Heart left ventricle (tissue), 16 donors: ENCODE results near the gene MAPT. TPM values are rescaled to one million over a fixed set of nuclear protein-coding genes. Genes with fewer than 3 reads are reported as not detected.

Source experiments
- ATAC-seq, 4 donors: fragments of 200-7000 bp; cut with Tn5 transposase; one replicate each; pipeline ENCODE4 v1.9.1; 2020 to 2022; ENCODE audit warnings: moderate library complexity in 4 of 4, mild to moderate bottlenecking in 3 of 4, moderate number of reproducible peaks in 1 of 4
- DNase-seq, 5 donors: peaks; one replicate each; pipeline ENCODE4 v3.0.0-alpha.2; 2020
- H3K27ac ChIP-seq, 12 donors: fragments of 200-600 bp; sonication (generic) in 4 of 12; one replicate each; pipeline versions ENCODE4 v1.5.0 to v1.8.0; 2016 to 2022; ENCODE audit warnings: mild to moderate bottlenecking in 2 of 12
- H3K27me3 ChIP-seq, 9 donors: fragments of 200-600 bp; sonication (generic) in 2 of 9; one replicate each; pipeline versions ENCODE4 v1.5.1 to v1.8.0; 2016 to 2022; ENCODE audit warnings: mild to moderate bottlenecking in 3 of 9
- H3K36me3 ChIP-seq, 9 donors: fragments of 200-600 bp; sonication (generic) in 2 of 9; one replicate each; pipeline versions ENCODE4 v1.5.0 to v1.8.0; 2018 to 2022; ENCODE audit warnings: mild to moderate bottlenecking in 2 of 9
- H3K4me1 ChIP-seq, 12 donors: fragments of 200-600 bp; sonication (generic) in 4 of 12; one replicate each; pipeline versions ENCODE4 v1.5.0 to v1.8.0; 2016 to 2022; ENCODE audit warnings: mild to moderate bottlenecking in 3 of 12
- H3K4me3 ChIP-seq, 12 donors: fragments of 200-600 bp; sonication (generic) in 4 of 12; one replicate each; pipeline versions ENCODE4 v1.5.0 to v1.8.0; 2017 to 2022; ENCODE audit warnings: mild to moderate bottlenecking in 9 of 12, moderate library complexity in 4 of 12
- H3K9me3 ChIP-seq, 12 donors: fragments of 200-600 bp; sonication (generic) in 4 of 12; one replicate each; pipeline versions ENCODE4 v1.5.0 to v1.8.0; 2016 to 2022; ENCODE audit warnings: mild to moderate bottlenecking in 1 of 12
- CTCF ChIP-seq, 12 donors: fragments of 200-600 bp; sonication (generic) in 4 of 12; IDR thresholded peaks; one replicate each; pipeline versions ENCODE4 v1.5.0 to v1.8.0; 2018 to 2022; ENCODE audit warnings: antibody characterized with exemption in 12 of 12, mild to moderate bottlenecking in 5 of 12
- POLR2A ChIP-seq, 2 donors: fragments of 450-650 bp; IDR thresholded peaks; one replicate each; pipeline ENCODE4 v1.6.1; 2017; ENCODE audit warnings: antibody characterized with exemption in 2 of 2, mild to moderate bottlenecking in 2 of 2, moderate library complexity in 2 of 2
- WGBS, 4 donors: extraction: QIAGEN DNeasy Blood & Tissue Kit in 2 of 4; methylation state at CpG; one replicate each; pipeline versions ENCODE4 v1.1.5 to v1.1.7; 2013 to 2018; 5-methylcytosine and 5-hydroxymethylcytosine counted together
- intact Hi-C, 10 donors: fragments of 100-400 bp; cut with DNase I; formaldehyde crosslinking; loops; one replicate each; pipeline versions ENCODE4 v1.11.1 to v1.14.2; 2022
- polyA plus RNA-seq, 2 donors: library from polyadenylated mRNA; stranded (reverse); fragments of 200-250 nt; gene quantifications; one replicate each; pipeline ENCODE4 v1.2.3, GENCODE V29; 2013
- total RNA-seq, 9 donors: library from RNA; depleted of rRNA in 2 of 9; stranded (reverse); fragments of >200 nt in 2 of 9; fragmentation: NEBNext Ultra II Directional in 3 of 9; extraction: Animal tissue kit (Norgen Biotek cat#: 25700) in 3 of 9; gene quantifications; one replicate each; pipeline versions ENCODE4 v1.1.0 to v1.2.4, GENCODE V29; 2016 to 2023
- donor health status: ischemic (EF 13 %, LVEDD 7.1; RV severe dilation, severe dysfunction).
- donor health status: healthy with polysubstance abuse.
- donor health status: DM: no; HTN: yes; CAD: no.
- donor health status: DM: no; HTN: no; CAD: no.
- donor health status: ischemic (EF 25% LVEDD 6.9; RV normal size, moderate dysfunction).
- donor health status: ischemic (EF 25% LVEDD 5.7; RV mildly dilated, moderate dysfunction).
- donor health status: healthy.
- donor health status: DM: yes; HTN: yes; CAD: no.
- donor health status: ischemic (EF 35%, LVEDD 5.7; RV mildly dilated, moderate dysfunction).
- donor health status: nonischemic (EF 11% LVEDD 7.7; RV severe dilation, severe dysfunction).
- donor health status: DM: yes; HTN: yes; CAD: no.
- donor health status: PGD.
- donor health status: ischemic (EF 29% LVEDD 5.4; RV normal size, mild dysfunction).
- donor health status: nonischemic (EF 23%, LVEDD 6.1; RV moderate dilation, normal function).

Gene MAPT
- total and polyA plus RNA-seq, 11 donors: 2.9 to 70.4 (median 29.3) TPM

DNA sequence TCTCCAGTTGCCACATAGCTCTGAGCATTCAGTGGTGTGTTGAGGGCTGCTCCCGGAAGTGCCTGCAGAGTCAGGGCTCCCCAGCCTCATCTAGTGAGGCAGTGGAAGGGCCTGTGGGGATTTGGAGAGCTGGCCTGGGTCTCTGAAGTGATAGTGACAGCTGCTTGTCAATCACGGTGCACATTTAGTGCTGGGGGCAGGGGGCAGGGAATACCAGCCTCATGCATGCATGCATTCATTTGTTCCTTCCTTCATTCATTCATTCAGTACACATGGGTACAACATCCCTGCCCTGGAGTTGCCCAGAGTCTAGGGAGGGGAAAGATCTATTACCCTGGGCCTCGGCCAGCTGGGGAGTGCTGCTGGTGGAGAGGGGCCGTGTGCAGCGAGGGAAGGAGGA, 93.4 kb downstream of the MAPT start:
- no peak for ATAC-seq
- 77 to 82% (median 80%) methylated on average over 4 to 5 of the region's 5 CpGs for whole genome bisulfite sequencing, 4 donors
- intact Hi-C loops: no loop called here
- Histone ChIP-seq H3K36me3 (peaks cover 0 to 10% (median 0%) of the 10 kb centered on the region in 9 donors), H3K9me3 (no peaks in the 10 kb centered on the region), H3K27ac (no peak overlapping the region), H3K27me3 (no peaks in the 10 kb centered on the region), H3K4me1 (no peaks in the 10 kb centered on the region), H3K4me3 (no peak overlapping the region)
- DNase-seq: peak in 1 of 5 donors; percentile 19
- TF ChIP-seq CTCF (IDR thresholded peaks at IDR 0.05) (no peak), POLR2A (IDR thresholded peaks at IDR 0.05) (no peak)

- H3K27ac ChIP-seq: no peak overlapping the region
- ATAC-seq (no peak), DNase-seq (no peak)
- TF ChIP-seq POLR2A (IDR thresholded peaks at IDR 0.05): no peak
- 72 to 75% (median 74%) methylated on average over 3 of the region's 3 CpGs for WGBS, 4 donors
- H3K4me1 ChIP-seq: no peaks in the 10 kb centered on the region
- no peaks in the 10 kb centered on the region for H3K36me3 ChIP-seq
- H3K9me3 ChIP-seq: no peaks in the 10 kb centered on the region
- no peak overlapping the region for H3K4me3 ChIP-seq
- intact Hi-C loops: no loop called here
- no peaks in the 10 kb centered on the region for H3K27me3 ChIP-seq
Observed at GRCh38 chr17:45989759-45990158, 95.4 kb downstream of the MAPT start.

GRCh38 chr17:45990886-45991285, 96.5 kb downstream of the MAPT start:
- no peak for ATAC-seq
- H3K27ac ChIP-seq: no peak overlapping the region
- no peaks in the 10 kb centered on the region for H3K4me1 ChIP-seq
- no peaks in the 10 kb centered on the region for H3K9me3 ChIP-seq
- WGBS, 4 donors: 82 to 93% (median 87%) methylated on average over 6 of the region's 6 CpGs
- intact Hi-C loops: no loop called here
- no peak overlapping the region for H3K4me3 ChIP-seq
- H3K36me3 ChIP-seq: no peaks in the 10 kb centered on the region
- peak in 1 of 5 donors; percentile 5 for DNase-seq
- TF ChIP-seq POLR2A (IDR thresholded peaks at IDR 0.05) (no peak), CTCF (IDR thresholded peaks at IDR 0.05) (no peak)
- H3K27me3 ChIP-seq: no peaks in the 10 kb centered on the region

- WGBS, 4 donors: 82 to 89% (median 84%) methylated on average over 6 to 10 of the region's 10 CpGs
- Histone ChIP-seq H3K4me3 (no peak overlapping the region), H3K27ac (no peak overlapping the region), H3K9me3 (no peaks in the 10 kb centered on the region), H3K4me1 (no peaks in the 10 kb centered on the region), H3K27me3 (no peaks in the 10 kb centered on the region), H3K36me3 (no peaks in the 10 kb centered on the region)
- TF ChIP-seq POLR2A (IDR thresholded peaks at IDR 0.05): no peak
- no peak for TF ChIP-seq CTCF (IDR thresholded peaks at IDR 0.05)
- DNase-seq (peak in 1 of 5 donors; percentile 4), ATAC-seq (no peak)
- intact Hi-C loops: no loop called here
Observed at GRCh38 chr17:45991341-45991740, 97.0 kb downstream of the MAPT start.

DNA sequence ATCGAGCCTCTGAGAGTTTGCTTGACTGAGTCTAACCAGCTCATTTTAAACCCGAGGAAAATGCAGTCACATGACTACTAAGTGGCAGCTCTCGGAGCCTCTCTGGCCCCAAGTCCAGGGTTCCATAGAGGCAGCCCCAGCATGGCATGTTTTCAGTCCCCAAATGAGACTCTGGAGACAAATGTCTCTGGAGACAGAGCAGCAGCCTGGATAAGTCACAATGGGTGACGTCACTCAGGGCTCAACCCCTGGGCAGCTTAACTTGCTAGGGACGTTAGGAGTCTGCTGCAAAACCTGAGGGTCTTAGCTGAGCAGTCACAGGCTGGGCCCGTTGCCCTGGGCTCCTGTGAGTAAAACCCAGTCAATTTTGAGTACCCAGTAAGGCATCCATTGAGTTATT, 97.8 kb downstream of the MAPT start:
- WGBS, 4 donors: 58 to 71% (median 65%) methylated on average over 4 to 6 of the region's 6 CpGs
- ATAC-seq: no peak
- no peak for DNase-seq
- Histone ChIP-seq H3K4me3 (no peak overlapping the region), H3K36me3 (no peaks in the 10 kb centered on the region), H3K9me3 (no peaks in the 10 kb centered on the region), H3K27me3 (no peaks in the 10 kb centered on the region), H3K27ac (no peak overlapping the region), H3K4me1 (no peaks in the 10 kb centered on the region)
- TF ChIP-seq POLR2A (IDR thresholded peaks at IDR 0.05): no peak
- TF ChIP-seq CTCF (IDR thresholded peaks at IDR 0.05): no peak
- intact Hi-C loops: no loop called here
